Germinal center (tissue), 1 donor: ENCODE data around the gene OAS1.
A peak's percentile ranks its signal among the peaks of the same experiment; 100 is the strongest.

Experiments used
- DNase-seq: peaks from one replicate; pipeline ENCODE4 v3.0.0; 2012; ENCODE audit warnings: mixed read lengths, low spot score

OAS1 gene

GRCh38 chr12:112906712-112907414 lies at the start of gene OAS1:
Gene OAS1, plus strand, starts transcription at chr12:112906962. Its CDS starts 78 bp downstream, at chr12:112907040.
- DNase-seq = peak; percentile 70

GRCh38 chr12:112859291-112859690 lies 47.5 kb upstream of the OAS1 start:
- no peak for DNase-seq

- DNase-seq = no peak
Observed at GRCh38 chr12:112860181-112860580, 46.6 kb upstream of the OAS1 start.

DNA sequence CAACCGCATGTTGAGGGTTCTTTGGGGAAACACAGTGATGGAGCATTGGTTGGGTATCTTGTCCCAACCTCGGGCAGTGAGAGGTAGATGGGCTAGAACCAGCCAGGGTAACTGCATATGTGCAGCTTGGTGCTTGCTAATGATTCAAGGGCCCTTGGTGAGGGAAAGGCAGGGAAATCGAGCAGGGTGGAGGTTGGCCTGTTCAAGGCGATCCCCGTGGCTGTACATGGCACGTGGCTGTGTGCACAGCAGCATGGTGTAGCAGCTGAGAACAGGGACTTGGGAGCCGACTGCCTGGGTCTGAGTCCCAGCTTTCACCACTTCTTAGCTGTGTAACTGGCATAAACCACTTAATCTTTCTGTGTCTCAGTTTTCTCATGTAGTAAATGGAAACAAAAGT lies 45.5 kb upstream of the OAS1 start:
- no peak for DNase-seq

GRCh38 chr12:112862636-112863290 lies 44.0 kb upstream of the OAS1 start:
- DNase-seq = no peak

DNA sequence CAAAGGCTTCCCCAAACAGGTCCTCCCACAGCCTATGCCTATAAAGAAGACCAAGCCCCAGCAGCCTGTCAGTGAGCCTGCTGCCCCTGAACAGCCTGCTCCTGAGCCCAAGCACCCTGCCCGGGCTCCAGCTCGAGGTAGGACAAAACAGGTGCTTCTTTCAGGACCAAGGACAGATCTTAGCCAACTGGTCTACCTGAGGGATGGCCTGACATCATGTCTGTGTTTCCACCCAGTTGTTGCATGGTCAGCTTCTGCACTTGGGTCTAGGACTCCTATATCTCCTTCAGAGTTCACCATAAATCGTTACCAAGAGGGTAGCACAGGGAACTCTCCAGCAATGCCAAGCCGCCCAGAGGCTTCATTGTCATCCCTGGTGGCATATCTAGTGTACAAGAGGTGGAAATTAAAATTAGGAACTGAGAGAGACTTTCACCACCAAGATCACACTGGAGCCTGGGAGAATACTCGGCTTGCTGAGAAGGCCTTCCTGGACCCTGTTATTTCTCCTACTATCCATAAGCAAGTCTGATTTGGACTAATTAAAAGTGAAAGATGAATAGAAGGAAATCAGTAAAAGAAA lies 38.2 kb upstream of the OAS1 start:
- DNase-seq = no peak

DNA sequence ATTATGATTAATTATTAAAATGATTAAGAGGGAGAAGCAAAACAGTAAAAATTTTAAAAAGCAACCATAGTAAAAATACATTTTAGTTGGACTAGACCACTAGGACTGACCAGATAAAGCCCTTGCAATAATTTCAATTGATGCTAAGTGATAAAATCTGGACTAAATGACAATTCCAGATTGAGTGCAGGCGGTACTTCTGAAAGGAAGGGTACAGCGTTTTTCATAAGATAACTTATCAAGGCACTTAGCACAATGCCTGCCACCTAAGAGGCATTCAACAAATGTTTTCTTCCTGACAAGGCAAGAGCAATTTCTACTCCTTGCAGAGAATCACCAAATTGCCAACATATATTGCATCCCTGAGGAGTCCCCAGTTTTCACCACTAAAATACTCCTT lies 37.7 kb upstream of the OAS1 start:
- DNase-seq = no peak

DNA sequence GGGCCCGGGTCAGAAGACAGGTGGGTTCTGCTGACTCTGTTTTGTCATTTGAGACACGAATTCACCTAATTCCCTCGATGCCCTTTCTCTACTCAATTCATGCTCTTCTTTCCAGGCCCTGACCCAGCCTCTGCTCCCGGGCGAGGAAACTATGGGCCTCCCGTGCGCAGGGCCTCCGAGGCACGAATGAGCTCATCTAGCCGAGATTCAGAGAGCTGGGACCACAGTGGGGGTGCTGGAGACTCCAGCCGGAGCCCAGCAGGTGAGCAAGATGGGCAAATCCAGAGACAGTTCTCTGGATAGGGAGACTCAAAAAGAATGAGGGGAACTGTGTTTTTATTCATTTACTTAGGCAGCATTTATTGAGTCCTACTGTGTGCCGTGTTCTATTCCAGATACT lies 37.0 kb upstream of the OAS1 start:
- no peak for DNase-seq

DNA sequence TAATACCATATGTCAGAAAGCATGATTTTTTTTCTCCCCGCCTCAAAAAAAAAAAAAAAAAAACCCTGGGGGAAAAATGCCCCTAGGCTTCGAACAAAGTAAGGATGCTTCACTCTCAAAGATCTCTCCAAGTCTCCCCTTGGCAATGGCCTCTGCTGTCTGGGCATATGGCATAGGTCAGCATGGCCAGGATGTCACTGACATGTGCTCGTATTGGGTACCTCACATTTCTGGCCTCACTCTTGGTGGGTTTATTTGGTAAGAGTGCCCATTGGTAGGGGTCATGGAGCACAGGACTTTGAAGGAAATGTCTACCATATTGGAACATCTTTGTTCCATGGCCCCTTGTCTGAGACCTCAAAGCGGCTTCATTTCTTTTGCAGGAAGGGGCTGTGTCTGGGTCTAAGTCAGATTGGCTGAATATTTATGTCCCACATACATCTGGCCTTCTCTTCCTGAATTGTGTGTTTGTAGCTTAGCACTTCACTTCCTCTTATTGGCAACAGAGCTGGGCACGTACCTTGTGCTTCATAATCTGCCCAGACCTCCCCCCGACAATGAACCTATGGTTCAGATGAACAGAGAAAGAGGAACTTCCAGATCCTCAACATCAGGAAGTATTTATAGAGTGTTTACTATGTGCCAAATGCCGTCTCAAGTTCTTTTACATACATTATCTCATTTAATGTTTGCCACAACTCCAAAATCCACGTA lies 36.3 kb upstream of the OAS1 start:
- peak; percentile 33 for DNase-seq

GRCh38 chr12:112875608-112876007 lies 31.2 kb upstream of the OAS1 start:
- no peak for DNase-seq

DNA sequence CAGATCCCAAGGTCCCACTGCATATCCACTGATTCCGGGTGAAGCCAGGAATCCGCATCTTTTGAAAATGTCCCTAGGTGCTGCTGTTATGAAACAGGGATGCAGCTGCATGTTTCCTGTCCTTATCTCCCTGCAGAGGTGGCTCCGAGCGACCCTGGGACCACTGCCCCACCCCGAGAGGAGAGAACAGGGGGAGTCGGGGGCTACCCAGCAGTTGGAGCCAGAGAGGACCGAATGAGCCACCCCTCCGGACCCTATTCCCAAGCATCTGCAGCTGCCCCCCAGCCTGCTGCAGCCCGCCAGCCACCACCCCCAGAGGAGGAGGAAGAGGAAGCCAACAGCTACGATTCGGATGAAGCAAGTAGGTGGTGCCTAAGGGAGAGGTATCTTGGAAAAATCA lies 30.3 kb upstream of the OAS1 start:
- DNase-seq = no peak

DNA sequence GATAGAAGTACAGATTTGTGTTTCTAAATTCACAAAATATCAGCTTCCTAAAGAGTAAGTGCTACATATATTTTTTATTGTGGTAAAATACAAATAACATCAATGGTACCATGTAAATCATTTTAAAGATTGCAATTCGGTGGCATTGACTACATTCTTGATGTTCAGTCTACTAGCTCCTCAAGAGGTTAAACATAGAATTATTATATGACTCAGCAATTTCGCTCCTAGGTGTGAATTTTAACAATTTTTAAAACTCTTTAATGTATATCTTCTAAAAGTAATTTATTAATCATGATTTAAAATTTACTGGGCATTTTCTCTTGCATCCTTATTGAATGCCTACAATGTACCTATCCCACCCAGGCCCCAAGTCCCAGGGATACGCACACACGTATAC lies 29.8 kb upstream of the OAS1 start:
- no peak for DNase-seq

DNA sequence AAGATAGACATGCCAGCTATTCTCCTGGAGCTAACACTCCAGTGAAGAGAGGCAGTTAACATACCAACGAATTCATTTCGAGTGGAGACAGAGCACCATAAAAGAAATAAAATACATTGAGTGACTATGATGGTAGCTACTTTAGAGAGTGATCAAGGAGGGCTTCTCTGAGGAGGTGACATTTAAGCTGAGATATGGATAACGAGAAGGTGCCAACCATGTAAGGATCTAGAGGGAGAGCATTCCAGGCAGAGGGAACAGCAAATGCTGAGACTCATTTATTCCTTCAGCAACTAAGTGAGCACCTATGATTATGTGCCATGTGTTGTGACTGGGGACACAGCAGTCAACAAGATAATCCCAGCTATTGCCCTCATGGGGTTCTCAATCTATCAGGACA lies 28.3 kb upstream of the OAS1 start:
- DNase-seq = no peak

DNA sequence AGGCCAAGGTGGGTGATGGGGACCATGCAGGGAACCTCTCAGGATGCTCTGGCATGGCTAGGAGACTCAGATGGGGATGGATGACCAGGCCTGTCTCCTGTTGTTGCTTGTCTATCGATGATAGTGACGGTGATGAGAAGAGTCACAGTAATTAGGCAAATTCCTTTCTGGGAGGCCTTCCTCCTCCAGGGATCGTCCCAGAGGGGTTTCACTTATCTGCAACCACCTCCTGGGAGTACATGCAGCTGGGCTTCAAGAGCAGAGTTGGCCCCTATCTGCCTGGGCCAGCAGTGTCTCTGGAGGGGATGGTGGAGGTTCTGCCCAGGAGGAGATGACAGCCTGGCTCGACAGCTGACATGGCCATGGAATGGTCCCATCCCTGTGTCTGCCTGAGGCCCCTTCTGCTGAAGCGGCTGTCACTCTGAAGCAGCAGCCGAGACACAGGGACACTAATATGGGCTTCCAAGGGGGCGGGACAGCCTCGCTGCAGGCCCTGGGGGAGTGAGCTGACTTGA lies 27.5 kb upstream of the OAS1 start:
- DNase-seq = no peak

DNA sequence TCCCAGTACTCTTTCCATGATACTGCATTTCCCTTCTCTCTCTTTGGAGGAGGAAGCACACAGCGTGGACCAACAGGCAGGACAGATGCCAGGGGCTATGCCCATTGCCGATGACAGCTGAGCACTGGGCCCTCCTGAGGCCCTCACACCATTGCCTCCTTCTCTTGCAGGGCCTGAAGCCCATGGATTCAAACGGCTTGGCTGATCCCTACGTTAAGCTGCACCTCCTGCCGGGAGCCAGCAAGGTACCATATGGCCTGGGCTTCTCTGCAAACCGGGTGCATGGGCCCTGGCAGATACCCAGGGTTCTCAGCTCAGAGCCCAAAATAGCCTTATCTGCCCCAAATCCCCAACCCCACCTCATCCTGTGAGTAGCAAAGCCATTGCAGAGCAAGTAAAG lies 25.2 kb upstream of the OAS1 start:
- no peak for DNase-seq

DNA sequence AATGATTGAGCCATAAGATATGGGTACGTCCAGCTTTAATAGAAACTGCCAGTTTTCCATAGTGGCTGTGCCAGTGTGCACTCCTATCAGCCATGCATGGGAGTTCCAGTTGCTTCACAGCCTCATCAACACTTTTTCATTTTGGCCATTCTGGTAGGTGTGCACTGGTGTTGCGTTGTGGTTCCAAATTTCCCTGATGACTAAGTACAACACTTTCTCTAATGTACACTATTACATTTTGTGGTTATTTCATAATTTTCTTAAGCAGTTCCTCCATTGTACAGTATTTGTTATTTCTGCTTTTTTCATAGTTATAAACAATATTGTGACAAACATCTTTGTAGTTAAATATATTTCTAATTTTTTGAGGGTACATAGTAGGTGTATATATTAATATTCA lies 21.5 kb upstream of the OAS1 start:
- DNase-seq = no peak

DNA sequence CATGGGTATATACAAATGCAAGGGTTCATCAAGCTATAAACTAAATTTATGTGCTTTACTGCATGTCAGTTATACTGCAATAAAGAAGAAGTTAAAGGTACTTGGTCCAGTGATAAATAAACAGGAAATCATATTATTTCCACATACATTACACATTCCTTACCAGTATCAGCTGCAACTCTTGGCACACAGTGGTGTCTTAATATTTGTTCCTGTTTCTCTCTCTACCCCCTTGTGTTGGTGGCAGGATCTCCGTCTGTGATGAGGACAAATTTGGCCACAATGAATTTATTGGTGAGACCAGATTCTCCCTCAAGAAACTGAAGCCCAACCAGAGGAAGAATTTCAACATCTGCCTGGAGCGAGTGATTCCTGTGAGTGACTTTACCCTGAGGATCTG lies 19.2 kb upstream of the OAS1 start:
- DNase-seq = no peak

DNA sequence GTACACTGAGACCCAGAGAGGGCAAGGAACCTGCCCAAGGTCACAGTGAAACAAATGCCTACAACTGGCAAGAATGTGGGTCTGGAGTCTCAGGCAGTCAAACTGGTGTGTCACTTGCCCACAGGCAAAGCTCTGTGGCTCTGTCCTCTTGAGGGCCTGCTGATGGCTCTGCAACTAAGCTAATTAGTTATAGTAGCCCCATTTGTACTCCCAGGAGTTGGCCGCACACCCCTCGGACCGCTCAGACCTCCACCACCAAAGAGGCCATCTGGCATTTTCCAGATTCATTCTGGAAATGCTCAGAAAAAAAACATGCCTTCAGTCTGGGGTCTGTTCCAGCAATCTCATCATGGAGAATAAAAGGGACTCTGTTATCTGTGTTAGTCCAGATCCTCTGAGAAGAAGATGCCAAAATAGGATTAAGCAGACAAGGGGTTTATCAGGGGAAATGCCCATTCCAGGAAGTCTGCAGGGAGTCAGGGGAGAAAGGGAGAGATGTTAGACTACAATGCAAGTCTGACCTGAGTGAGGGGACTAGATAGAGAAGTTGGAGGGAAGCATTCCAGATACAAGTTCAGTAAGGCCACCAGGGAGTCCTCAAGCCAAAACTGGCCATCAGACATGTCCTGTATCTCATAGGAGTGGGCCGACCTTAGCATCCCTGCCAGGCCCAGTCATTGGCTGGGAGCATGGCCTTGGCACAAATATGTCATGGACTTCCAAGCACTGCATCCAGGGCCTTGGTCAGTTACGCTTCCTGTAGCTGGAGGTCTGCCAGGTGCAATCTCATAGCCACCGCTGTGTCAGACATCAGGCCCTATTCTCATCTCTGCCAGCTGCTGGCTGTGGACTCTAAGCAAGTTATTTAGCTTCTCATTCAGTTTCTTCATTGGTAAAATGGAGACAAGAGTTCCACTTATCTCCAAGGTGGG lies 15.4 kb upstream of the OAS1 start:
- no peak for DNase-seq

GRCh38 chr12:112892856-112893255 lies 13.9 kb upstream of the OAS1 start:
- no peak for DNase-seq

GRCh38 chr12:112894128-112894527 lies 12.6 kb upstream of the OAS1 start:
- DNase-seq = no peak

DNA sequence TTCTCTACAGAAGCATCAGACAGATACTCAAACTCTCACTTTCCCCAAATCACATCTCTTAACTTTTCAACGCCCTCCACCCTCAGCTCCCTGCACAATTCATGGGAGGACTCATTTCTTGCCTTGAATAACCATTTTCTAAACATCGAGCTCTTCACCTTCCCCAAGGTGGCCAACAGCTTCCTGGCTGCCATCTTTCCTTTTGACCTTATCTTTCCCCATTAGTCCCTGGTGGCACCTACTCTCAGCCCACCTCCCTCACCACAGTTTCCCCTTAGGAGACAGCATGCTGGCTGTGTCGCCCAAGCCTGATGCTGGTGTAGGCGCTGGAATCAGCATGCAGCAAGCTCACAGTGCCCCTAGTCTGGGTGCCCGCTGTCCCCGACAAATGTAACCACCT lies 8.4 kb upstream of the OAS1 start:
- no peak for DNase-seq
